Measurements from ENCODE around the gene TEF. TPM values are rescaled to one million over a fixed set of nuclear protein-coding genes. Genes with fewer than 3 reads are reported as not detected.

The TEF gene
- total RNA-seq, 3 donors from 2014 or later (not counting 1 experiment from before 2014, with no cell fraction given) = 2.7 to 5.5 (median 3.0) TPM

GRCh38 chr22:41339823-41340222 is 41.9 kb upstream of the TEF start:
- TF ChIP-seq CTCF (IDR thresholded peaks at IDR 0.05) = no peak
- ATAC-seq (no peak), DNase-seq (no peak)
- H3K4me3 Mint-ChIP-seq = no peak overlapping the region
- no peaks in the 10 kb centered on the region for H3K27me3 Mint-ChIP-seq (ENCODE audit: low read depth in 2 of 2)
- H3K4me1 Mint-ChIP-seq = peaks cover 0 to 7% of the 10 kb centered on the region in 2 donors
- H3K27ac ChIP-seq (ENCODE audit: low read length) = no peak overlapping the region
- WGBS (ENCODE audit: insufficient coverage) = 98% methylated on average over 18 of the region's 18 CpGs
- no peak overlapping the region for H3K27ac Mint-ChIP-seq
- H3K4me1 ChIP-seq (ENCODE audit: control insufficient read depth, insufficient read depth, low read length) = no peaks in the 10 kb centered on the region
- no peak overlapping the region for H3K4me3 ChIP-seq (ENCODE audit: low read length)
- no peaks in the 10 kb centered on the region for H3K36me3 Mint-ChIP-seq
- no peaks in the 10 kb centered on the region for H3K9me3 ChIP-seq (ENCODE audit: control insufficient read depth, insufficient read depth, low read length)
- H3K9me3 Mint-ChIP-seq = no peaks in the 10 kb centered on the region
- peaks cover 45% of the 10 kb centered on the region for H3K36me3 ChIP-seq (ENCODE audit: control insufficient read depth, insufficient read depth, low read length)
- intact Hi-C loops (cut with micrococcal nuclease) = no loop called here
- no peaks in the 10 kb centered on the region for H3K27me3 ChIP-seq (ENCODE audit: control insufficient read depth, insufficient read depth, low read length)

- Histone ChIP-seq H3K36me3 (ENCODE audit: control insufficient read depth, insufficient read depth, low read length) (peaks cover 44% of the 10 kb centered on the region), H3K9me3 (ENCODE audit: control insufficient read depth, insufficient read depth, low read length) (no peaks in the 10 kb centered on the region), H3K27ac (ENCODE audit: low read length) (no peak overlapping the region), H3K4me3 (ENCODE audit: low read length) (no peak overlapping the region), H3K27me3 (ENCODE audit: control insufficient read depth, insufficient read depth, low read length) (no peaks in the 10 kb centered on the region), H3K4me1 (ENCODE audit: control insufficient read depth, insufficient read depth, low read length) (no peaks in the 10 kb centered on the region)
- no peaks in the 10 kb centered on the region for H3K36me3 Mint-ChIP-seq
- no peak for TF ChIP-seq CTCF (IDR thresholded peaks at IDR 0.05)
- H3K27me3 Mint-ChIP-seq (ENCODE audit: low read depth in 2 of 2) = no peaks in the 10 kb centered on the region
- peak overlapping the region in 1 of 2 donors; percentile 40 for H3K27ac Mint-ChIP-seq
- DNase-seq (no peak), ATAC-seq (no peak)
- intact Hi-C loops (cut with micrococcal nuclease) = no loop called here
- no peaks in the 10 kb centered on the region for H3K9me3 Mint-ChIP-seq
- WGBS (ENCODE audit: insufficient coverage) = 93% methylated on average over 11 of the region's 11 CpGs
- no peak overlapping the region for H3K4me3 Mint-ChIP-seq
- peaks cover 0 to 5% of the 10 kb centered on the region in 2 donors for H3K4me1 Mint-ChIP-seq
Observed at GRCh38 chr22:41340357-41340756, 41.4 kb upstream of the TEF start.

- TF ChIP-seq CTCF (IDR thresholded peaks at IDR 0.05) = no peak
- H3K36me3 Mint-ChIP-seq = no peaks in the 10 kb centered on the region
- H3K27me3 Mint-ChIP-seq (ENCODE audit: low read depth in 2 of 2) = no peaks in the 10 kb centered on the region
- no peaks in the 10 kb centered on the region for H3K9me3 Mint-ChIP-seq
- Histone ChIP-seq H3K4me1 (ENCODE audit: control insufficient read depth, insufficient read depth, low read length) (no peaks in the 10 kb centered on the region), H3K27ac (ENCODE audit: low read length) (no peak overlapping the region), H3K27me3 (ENCODE audit: control insufficient read depth, insufficient read depth, low read length) (no peaks in the 10 kb centered on the region), H3K4me3 (ENCODE audit: low read length) (no peak overlapping the region), H3K36me3 (ENCODE audit: control insufficient read depth, insufficient read depth, low read length) (peaks cover 46% of the 10 kb centered on the region), H3K9me3 (ENCODE audit: control insufficient read depth, insufficient read depth, low read length) (no peaks in the 10 kb centered on the region)
- no peak overlapping the region for H3K4me3 Mint-ChIP-seq
- no peak overlapping the region for H3K27ac Mint-ChIP-seq
- no peaks in the 10 kb centered on the region for H3K4me1 Mint-ChIP-seq
- intact Hi-C loops (cut with micrococcal nuclease) = no loop called here
- DNase-seq = no peak
- over 99% methylated on average over 7 of the region's 8 CpGs for WGBS (ENCODE audit: insufficient coverage)
- no peak for ATAC-seq
Observed at GRCh38 chr22:41341012-41341411, 40.7 kb upstream of the TEF start.

- no peak overlapping the region for H3K4me3 Mint-ChIP-seq
- ATAC-seq (peak in 2 of 3 donors; percentile 60 to 67), DNase-seq (peak in 1 of 2 donors; percentile 23)
- no peak overlapping the region for H3K4me3 ChIP-seq (ENCODE audit: low read length)
- peaks cover 50% of the 10 kb centered on the region for H3K36me3 ChIP-seq (ENCODE audit: control insufficient read depth, insufficient read depth, low read length)
- WGBS (ENCODE audit: insufficient coverage) = 83% methylated on average over 2 of the region's 3 CpGs
- H3K4me1 ChIP-seq (ENCODE audit: control insufficient read depth, insufficient read depth, low read length) = no peaks in the 10 kb centered on the region
- no peaks in the 10 kb centered on the region for H3K27me3 ChIP-seq (ENCODE audit: control insufficient read depth, insufficient read depth, low read length)
- H3K27ac ChIP-seq (ENCODE audit: low read length) = no peak overlapping the region
- H3K9me3 ChIP-seq (ENCODE audit: control insufficient read depth, insufficient read depth, low read length) = no peaks in the 10 kb centered on the region
- no peaks in the 10 kb centered on the region for H3K27me3 Mint-ChIP-seq (ENCODE audit: low read depth in 2 of 2)
- no peaks in the 10 kb centered on the region for H3K9me3 Mint-ChIP-seq
- H3K36me3 Mint-ChIP-seq = no peaks in the 10 kb centered on the region
- intact Hi-C loops (cut with micrococcal nuclease) = no loop called here
- no peak for TF ChIP-seq CTCF (IDR thresholded peaks at IDR 0.05)
- H3K27ac Mint-ChIP-seq = no peak overlapping the region
- H3K4me1 Mint-ChIP-seq = no peaks in the 10 kb centered on the region
Observed at GRCh38 chr22:41341990-41342389, 39.8 kb upstream of the TEF start.

Data from natural killer cell (primary cell).